ENCODE data around the gene RIT2. TPM values are rescaled to one million over a fixed set of nuclear protein-coding genes. Genes with fewer than 3 reads are reported as not detected.

The RIT2 gene
- total RNA-seq, 3 donors from 2014 or later (not counting 1 experiment from before 2014, with no cell fraction given), result not detected

- DNase-seq (no peak), ATAC-seq (no peak)
- Histone ChIP-seq H3K4me3 (ENCODE audit: low read length) (no peak overlapping the region), H3K27ac (ENCODE audit: low read length) (no peak overlapping the region), H3K36me3 (ENCODE audit: control insufficient read depth, insufficient read depth, low read length) (no peaks in the 10 kb centered on the region), H3K27me3 (ENCODE audit: control insufficient read depth, insufficient read depth, low read length) (no peaks in the 10 kb centered on the region), H3K9me3 (ENCODE audit: control insufficient read depth, insufficient read depth, low read length) (no peaks in the 10 kb centered on the region), H3K4me1 (ENCODE audit: control insufficient read depth, insufficient read depth, low read length) (no peaks in the 10 kb centered on the region)
- no peaks in the 10 kb centered on the region for H3K36me3 Mint-ChIP-seq
- no peaks in the 10 kb centered on the region for H3K27me3 Mint-ChIP-seq (ENCODE audit: low read depth in 2 of 2)
- H3K4me1 Mint-ChIP-seq, result no peaks in the 10 kb centered on the region
- TF ChIP-seq, protein P1, sequence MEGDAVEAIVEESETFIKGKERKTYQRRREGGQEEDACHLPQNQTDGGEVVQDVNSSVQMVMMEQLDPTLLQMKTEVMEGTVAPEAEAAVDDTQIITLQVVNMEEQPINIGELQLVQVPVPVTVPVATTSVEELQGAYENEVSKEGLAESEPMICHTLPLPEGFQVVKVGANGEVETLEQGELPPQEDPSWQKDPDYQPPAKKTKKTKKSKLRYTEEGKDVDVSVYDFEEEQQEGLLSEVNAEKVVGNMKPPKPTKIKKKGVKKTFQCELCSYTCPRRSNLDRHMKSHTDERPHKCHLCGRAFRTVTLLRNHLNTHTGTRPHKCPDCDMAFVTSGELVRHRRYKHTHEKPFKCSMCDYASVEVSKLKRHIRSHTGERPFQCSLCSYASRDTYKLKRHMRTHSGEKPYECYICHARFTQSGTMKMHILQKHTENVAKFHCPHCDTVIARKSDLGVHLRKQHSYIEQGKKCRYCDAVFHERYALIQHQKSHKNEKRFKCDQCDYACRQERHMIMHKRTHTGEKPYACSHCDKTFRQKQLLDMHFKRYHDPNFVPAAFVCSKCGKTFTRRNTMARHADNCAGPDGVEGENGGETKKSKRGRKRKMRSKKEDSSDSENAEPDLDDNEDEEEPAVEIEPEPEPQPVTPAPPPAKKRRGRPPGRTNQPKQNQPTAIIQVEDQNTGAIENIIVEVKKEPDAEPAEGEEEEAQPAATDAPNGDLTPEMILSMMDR (IDR thresholded peaks at IDR 0.05), result no peak
- no peak overlapping the region for H3K27ac Mint-ChIP-seq
- no peak overlapping the region for H3K4me3 Mint-ChIP-seq
- intact Hi-C loops (cut with micrococcal nuclease), result loop anchor here (10.0 kb wide), 1 partner anchor 94 kb away; no protein-coding TSS in a partner anchor
- H3K9me3 Mint-ChIP-seq, result peaks cover 10 to 11% of the 10 kb centered on the region in 2 donors
These were observed 164.8 kb downstream of the RIT2 start for GRCh38 chr18:42950732-42951131.

GRCh38 chr18:42948831-42949230 lies 166.7 kb downstream of the RIT2 start:
- H3K4me3 ChIP-seq (ENCODE audit: low read length), result no peak overlapping the region
- H3K9me3 ChIP-seq (ENCODE audit: control insufficient read depth, insufficient read depth, low read length), result no peaks in the 10 kb centered on the region
- H3K27ac ChIP-seq (ENCODE audit: low read length), result no peak overlapping the region
- H3K27me3 ChIP-seq (ENCODE audit: control insufficient read depth, insufficient read depth, low read length), result no peaks in the 10 kb centered on the region
- Mint-ChIP-seq H3K36me3 (no peaks in the 10 kb centered on the region), H3K9me3 (peaks cover 10 to 12% of the 10 kb centered on the region in 2 donors), H3K27ac (no peak overlapping the region), H3K27me3 (ENCODE audit: low read depth in 2 of 2) (no peaks in the 10 kb centered on the region), H3K4me3 (no peak overlapping the region), H3K4me1 (no peaks in the 10 kb centered on the region)
- WGBS (ENCODE audit: insufficient coverage), result 80% methylated on average over 1 of the region's 1 CpG
- ATAC-seq (no peak), DNase-seq (no peak)
- TF ChIP-seq, protein P1 (IDR thresholded peaks at IDR 0.05), result no peak
- no peaks in the 10 kb centered on the region for H3K36me3 ChIP-seq (ENCODE audit: control insufficient read depth, insufficient read depth, low read length)
- H3K4me1 ChIP-seq (ENCODE audit: control insufficient read depth, insufficient read depth, low read length), result no peaks in the 10 kb centered on the region
- intact Hi-C loops (cut with micrococcal nuclease), result no loop called here

GRCh38 chr18:42941860-42942259 lies 173.6 kb downstream of the RIT2 start:
- DNase-seq (no peak), ATAC-seq (no peak)
- H3K27ac Mint-ChIP-seq, result no peak overlapping the region
- H3K36me3 Mint-ChIP-seq, result peaks cover 9% of the 10 kb centered on the region
- H3K36me3 ChIP-seq (ENCODE audit: control insufficient read depth, insufficient read depth, low read length), result no peaks in the 10 kb centered on the region
- 100% methylated on average over 2 of the region's 2 CpGs for WGBS (ENCODE audit: insufficient coverage)
- H3K4me1 Mint-ChIP-seq, result no peaks in the 10 kb centered on the region
- H3K27ac ChIP-seq (ENCODE audit: low read length), result no peak overlapping the region
- H3K9me3 Mint-ChIP-seq, result peaks cover 6 to 17% of the 10 kb centered on the region in 2 donors
- TF ChIP-seq, protein P1 (IDR thresholded peaks at IDR 0.05), result no peak
- H3K9me3 ChIP-seq (ENCODE audit: control insufficient read depth, insufficient read depth, low read length), result peaks cover 6% of the 10 kb centered on the region
- no peak overlapping the region for H3K4me3 ChIP-seq (ENCODE audit: low read length)
- H3K4me3 Mint-ChIP-seq, result no peak overlapping the region
- H3K4me1 ChIP-seq (ENCODE audit: control insufficient read depth, insufficient read depth, low read length), result no peaks in the 10 kb centered on the region
- H3K27me3 Mint-ChIP-seq (ENCODE audit: low read depth in 2 of 2), result no peaks in the 10 kb centered on the region
- intact Hi-C loops (cut with micrococcal nuclease), result no loop called here
- H3K27me3 ChIP-seq (ENCODE audit: control insufficient read depth, insufficient read depth, low read length), result no peaks in the 10 kb centered on the region

GRCh38 chr18:42941021-42941420 lies 174.5 kb downstream of the RIT2 start:
- H3K9me3 Mint-ChIP-seq, result peaks cover 6 to 17% of the 10 kb centered on the region in 2 donors
- Histone ChIP-seq H3K4me1 (ENCODE audit: control insufficient read depth, insufficient read depth, low read length) (no peaks in the 10 kb centered on the region), H3K36me3 (ENCODE audit: control insufficient read depth, insufficient read depth, low read length) (no peaks in the 10 kb centered on the region), H3K4me3 (ENCODE audit: low read length) (no peak overlapping the region), H3K27ac (ENCODE audit: low read length) (no peak overlapping the region), H3K9me3 (ENCODE audit: control insufficient read depth, insufficient read depth, low read length) (peaks cover 6% of the 10 kb centered on the region), H3K27me3 (ENCODE audit: control insufficient read depth, insufficient read depth, low read length) (no peaks in the 10 kb centered on the region)
- H3K4me3 Mint-ChIP-seq, result no peak overlapping the region
- no peak overlapping the region for H3K27ac Mint-ChIP-seq
- ATAC-seq (no peak), DNase-seq (no peak)
- intact Hi-C loops (cut with micrococcal nuclease), result no loop called here
- WGBS (ENCODE audit: insufficient coverage), result 86% methylated on average over 1 of the region's 2 CpGs
- H3K4me1 Mint-ChIP-seq, result no peaks in the 10 kb centered on the region
- H3K27me3 Mint-ChIP-seq (ENCODE audit: low read depth in 2 of 2), result no peaks in the 10 kb centered on the region
- TF ChIP-seq, protein P1 (IDR thresholded peaks at IDR 0.05), result no peak
- peaks cover 9% of the 10 kb centered on the region for H3K36me3 Mint-ChIP-seq

All from natural killer cell (primary cell).